GM19193 (cell line): ENCODE results near the gene YBX1.

Source experiments
- POLR2A ChIP-seq: IDR thresholded peaks from 4 replicates; pipeline ENCODE4 v1.6.1; 2011; ENCODE audit not compliant: insufficient read depth, insufficient read length; ENCODE audit errors: extremely low read depth

Gene YBX1

GRCh38 chr1:42721926-42722325 lies 39.7 kb downstream of the YBX1 start:
- no peak for TF ChIP-seq POLR2A

GRCh38 chr1:42723511-42723910 lies 41.3 kb downstream of the YBX1 start:
- TF ChIP-seq POLR2A = no peak

DNA sequence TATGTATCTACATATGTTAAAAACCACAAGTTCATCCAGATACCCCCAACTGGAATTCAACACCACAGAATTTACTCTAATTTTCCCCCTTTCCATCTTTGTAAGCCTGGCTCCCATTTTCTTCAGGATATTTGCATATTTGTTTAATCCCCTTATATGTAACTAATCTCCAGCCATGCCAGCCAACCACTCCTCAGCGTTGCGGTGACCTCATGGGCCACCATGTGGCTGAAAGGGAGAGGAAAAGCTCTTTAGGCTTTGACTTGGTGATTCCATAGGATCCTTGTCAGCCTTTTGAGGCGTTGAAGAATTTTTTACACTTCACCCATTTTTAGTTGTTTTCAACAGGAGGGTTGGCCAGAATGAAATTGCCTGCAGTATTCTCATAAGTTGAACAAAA lies 47.8 kb downstream of the YBX1 start:
- no peak for TF ChIP-seq POLR2A

GRCh38 chr1:42730988-42731387 lies 48.8 kb downstream of the YBX1 start:
- no peak for TF ChIP-seq POLR2A

DNA sequence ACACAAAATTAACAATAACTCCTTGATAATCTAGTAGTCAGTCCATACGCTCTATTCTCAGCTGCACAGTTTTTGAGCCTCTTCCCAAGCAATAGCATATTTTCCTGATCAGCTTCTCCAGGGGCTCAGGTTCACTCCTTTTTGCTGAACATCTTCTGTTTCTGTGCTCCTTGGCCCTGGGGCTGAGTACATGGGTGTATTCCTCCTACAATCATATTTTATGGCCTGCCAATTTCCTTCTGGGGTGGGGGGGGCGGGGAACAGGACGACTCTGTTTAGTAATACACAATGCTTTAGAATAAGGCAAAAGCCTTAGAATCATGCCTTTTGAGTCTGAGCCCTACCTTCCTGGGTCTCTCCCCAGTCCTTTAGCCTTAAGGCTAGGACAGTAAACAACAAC lies 49.4 kb downstream of the YBX1 start:
- no peak for TF ChIP-seq POLR2A

- TF ChIP-seq POLR2A = no peak
Measured at GRCh38 chr1:42732126-42732680, 50.0 kb downstream of the YBX1 start.

- no peak for TF ChIP-seq POLR2A
Measured at GRCh38 chr1:42733415-42734200, 51.4 kb downstream of the YBX1 start.

- TF ChIP-seq POLR2A = no peak
Measured at GRCh38 chr1:42734201-42735035, 52.2 kb downstream of the YBX1 start.

GRCh38 chr1:42735056-42735455 lies 52.8 kb downstream of the YBX1 start:
- no peak for TF ChIP-seq POLR2A

DNA sequence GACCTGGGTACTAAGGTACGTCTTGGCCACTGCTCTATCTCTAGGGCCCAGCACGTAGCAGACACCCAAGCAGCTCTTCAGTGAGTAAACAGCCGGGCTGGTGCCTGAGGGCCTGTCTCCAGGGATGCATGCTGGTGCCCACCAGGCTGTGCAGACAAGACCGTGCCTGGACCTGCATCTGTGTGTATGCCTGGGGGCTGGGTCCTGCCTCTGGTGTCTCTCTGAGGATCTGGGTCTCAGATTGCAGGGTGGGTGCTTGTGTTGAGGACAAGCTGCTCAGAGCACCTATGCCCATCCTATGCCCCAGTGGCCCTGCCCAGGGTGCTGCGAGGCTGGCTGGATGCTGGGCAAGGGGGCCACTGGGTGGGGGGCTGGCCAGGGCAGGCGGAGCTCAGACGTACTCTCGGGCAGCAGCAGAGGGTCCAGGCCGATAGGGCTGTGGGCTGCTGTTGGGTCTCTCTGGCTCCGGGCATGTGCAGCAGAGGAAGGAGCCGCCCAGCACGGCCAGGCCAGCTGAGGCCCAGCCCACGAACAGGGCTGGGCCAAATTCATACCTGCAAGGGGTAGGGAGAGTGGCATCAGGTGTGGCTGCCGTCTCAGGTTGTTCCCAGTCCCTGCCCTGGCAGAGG lies 53.4 kb downstream of the YBX1 start:
- TF ChIP-seq POLR2A = no peak

- no peak for TF ChIP-seq POLR2A
Measured at GRCh38 chr1:42736152-42736551, 53.9 kb downstream of the YBX1 start.

DNA sequence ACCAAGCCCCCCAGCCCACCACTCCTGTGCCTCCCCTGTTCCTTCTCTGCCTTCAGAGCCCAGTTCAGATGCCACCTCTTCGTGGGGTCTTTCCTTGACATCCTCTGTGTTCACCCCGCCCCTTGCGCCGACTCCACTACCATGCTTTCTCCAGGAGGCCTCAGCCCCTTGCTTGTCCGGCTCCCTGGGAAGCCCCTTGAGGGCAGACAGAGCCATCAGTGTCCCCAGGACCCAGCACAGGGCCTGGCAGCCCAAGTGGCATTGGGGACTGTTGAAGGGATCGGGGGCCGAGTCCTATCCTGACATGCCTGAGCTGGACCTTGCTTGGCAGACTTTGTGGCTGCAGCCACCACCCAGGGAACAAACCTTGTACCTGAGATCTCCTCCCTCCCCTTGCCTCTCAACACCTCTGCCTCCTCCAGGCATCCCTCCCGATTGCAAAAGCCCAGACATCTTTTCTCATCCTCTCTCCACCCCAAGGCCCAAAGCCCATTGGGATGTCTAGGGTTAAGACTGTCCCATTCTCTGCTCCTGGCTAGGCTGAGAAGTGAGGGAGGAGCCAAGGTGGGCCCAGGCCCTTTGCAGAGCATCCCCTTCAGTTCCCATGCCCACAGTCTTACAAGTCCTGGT lies 54.5 kb downstream of the YBX1 start:
- TF ChIP-seq POLR2A = no peak

GRCh38 chr1:42737257-42737656 lies 55.0 kb downstream of the YBX1 start:
- TF ChIP-seq POLR2A = no peak

- no peak for TF ChIP-seq POLR2A
Measured at GRCh38 chr1:42737986-42738677, 55.9 kb downstream of the YBX1 start.
